ENCODE measurements around the gene MTMR11. TPM values are rescaled to one million over a fixed set of nuclear protein-coding genes. Genes with fewer than 3 reads are reported as not detected.

MTMR11 gene
- total and polyA plus RNA-seq, 9 of the 15 experiments (the other 6 are each of a cell fraction or from before 2014, with no cell fraction given), result 0.09 to 1.6 (median 0.51) TPM

GRCh38 chr1:149884433-149885338, 52.0 kb downstream of the MTMR11 start (continued):
- TF ChIP-seq E2F4 (CRISPR knock-in tag; IDR thresholded peaks at IDR 0.05; ENCODE audit: low read depth), result no peak
- no peak for TF ChIP-seq RBBP5 (IDR thresholded peaks at IDR 0.05; ENCODE audit: borderline replicate concordance, insufficient read depth, low read length, poor library complexity, severe bottlenecking)
- no peak for TF ChIP-seq ZNF175 (CRISPR knock-in tag; IDR thresholded peaks at IDR 0.05; ENCODE audit: low read depth)
- TF ChIP-seq EP400 (IDR thresholded peaks at IDR 0.05), result peak; percentile 44; the same call in 1 of the 2 replicates
- peak; percentile 31 for TF ChIP-seq SP1 (CRISPR knock-in tag; IDR thresholded peaks at IDR 0.05)
- no peak for TF ChIP-seq PHF20 (IDR thresholded peaks at IDR 0.05; ENCODE audit: partially characterized antibody)
- no peak for TF ChIP-seq ZNF217 (CRISPR knock-in tag; IDR thresholded peaks at IDR 0.05)
- no peak for TF ChIP-seq RBM14 (IDR thresholded peaks at IDR 0.05; ENCODE audit: borderline replicate concordance, insufficient read depth, low read depth, low read length)
- no peak for TF ChIP-seq ASH1L (IDR thresholded peaks at IDR 0.05; ENCODE audit: borderline replicate concordance, low read depth, partially characterized antibody)
- peak; percentile 15; the same call in 1 of the 2 replicates for TF ChIP-seq FOSL1 (tag; conservative IDR thresholded peaks at IDR 0.05)
- TF ChIP-seq ZNF384 (IDR thresholded peaks at IDR 0.05; ENCODE audit: low read depth, low read length), result peak; percentile 92
- TF ChIP-seq ZNF134 (CRISPR knock-in tag; conservative IDR thresholded peaks at IDR 0.05), result no peak
- no peak; the same call in 1 of the 2 replicates for TF ChIP-seq CEBPG (CRISPR knock-in tag; IDR thresholded peaks at IDR 0.05)
- no peak for TF ChIP-seq CEBPG (tag; conservative IDR thresholded peaks at IDR 0.05 in 1 of 2, IDR thresholded peaks at IDR 0.05 in 1 of 2)
- TF ChIP-seq ZNF75A (CRISPR knock-in tag; IDR thresholded peaks at IDR 0.05), result no peak
- TF ChIP-seq MED1 (CRISPR knock-in tag; IDR thresholded peaks at IDR 0.05; ENCODE audit: borderline replicate concordance), result no peak
- TF ChIP-seq ZNF512 (tag; IDR thresholded peaks at IDR 0.05), result peak; percentile 59; the same call in 1 of the 2 replicates
- no peak for TF ChIP-seq RBM34 (IDR thresholded peaks at IDR 0.05; ENCODE audit: borderline replicate concordance, insufficient read depth, low read length)
- TF ChIP-seq ZNF232 (CRISPR knock-in tag; IDR thresholded peaks at IDR 0.05), result 0 out of 2 replicates have a peak, but pooled peaks have one; percentile 53
- TF ChIP-seq ZNF12 (CRISPR knock-in tag; IDR thresholded peaks at IDR 0.05), result no peak

Data from K562 (cell line).